H1 (cell line): ENCODE data around the gene SNF8. TPM values are rescaled to one million over a fixed set of nuclear protein-coding genes. Genes with fewer than 3 reads are reported as not detected.

Source experiments
- ASH2L ChIP-seq: fragments of 200-600, 300-600 bp; sonication (generic); IDR thresholded peaks from one replicate; pipeline ENCODE4 v1.7.1; 2017; ENCODE audit warnings: low read length
- SIX5 ChIP-seq: IDR thresholded peaks from 2 replicates; pipeline ENCODE4 v1.6.1; 2011; ENCODE audit warnings: mild to moderate bottlenecking, low read depth, low read length
- polyA plus RNA-seq, 7 experiments: library from polyadenylated mRNA; depleted of rRNA in 3 of 7; stranded (reverse) in 5 of 7; unstranded in 2 of 7; fragments of >200 nt in 5 of 7; fragments of 200-250 nt in 2 of 7; gene quantifications; 1 replicate in 5 of 7; 2 replicates in 1 of 7; 4 replicates in 1 of 7; pipeline versions ENCODE4 v1.2.1 to v1.2.3, GENCODE V29; 2011 to 2013; ENCODE audit warnings: missing spikeins in 2 of 7, mixed read lengths in 2 of 7
- total RNA-seq: library from RNA; stranded (reverse); fragmentation: NEBNext Ultra II Directional; extraction: Animal tissue kit (Norgen Biotek cat#: 25700); gene quantifications from 2 replicates; pipeline ENCODE4 v1.2.1, GENCODE V29; 2021

SNF8 gene
- total and polyA plus RNA-seq, 2 of the 8 experiments (the other 6 are each of a cell fraction or from before 2014, with no cell fraction given), result 132 to 133 TPM

- TF ChIP-seq ASH2L, result peak; percentile 42
- TF ChIP-seq SIX5, result no peak
Measured at GRCh38 chr17:48960834-48961515, 16.3 kb upstream of the SNF8 start (continued).
